Measurements from ENCODE around the gene ARL9. TPM values are rescaled to one million over a fixed set of nuclear protein-coding genes. Genes with fewer than 3 reads are reported as not detected.

The ARL9 gene
- total RNA-seq, 2 experiments from 2014 or later = 0.21 to 0.27 TPM

GRCh38 chr4:56532239-56532638 lies 26.6 kb downstream of the ARL9 start:
- no peaks in the 10 kb centered on the region for H3K36me3 Mint-ChIP-seq (ENCODE audit: low read depth)
- H3K27ac Mint-ChIP-seq = no peak overlapping the region
- H3K4me3 Mint-ChIP-seq = no peak overlapping the region
- intact Hi-C loops (cut with micrococcal nuclease) = loop anchor here (5.0 kb wide), 2 partner anchors 305 to 1135 kb away; partner anchors contain the start of gene TMEM165
- peaks cover 1% of the 10 kb centered on the region for H3K4me1 Mint-ChIP-seq (ENCODE audit: low read depth)
- peaks cover 10% of the 10 kb centered on the region for H3K27me3 Mint-ChIP-seq (ENCODE audit: low read depth)
- no peak for DNase-seq
- H3K9me3 Mint-ChIP-seq = no peaks in the 10 kb centered on the region
- CTCF ChIA-PET = interaction anchor here (1.0 to 1.6 kb wide), 2 partner anchors 12 to 13 kb away, joined by 5 read pairs; no protein-coding TSS in a partner anchor

GRCh38 chr4:56535915-56536314 lies 30.3 kb downstream of the ARL9 start:
- H3K27ac Mint-ChIP-seq = no peak overlapping the region
- H3K36me3 Mint-ChIP-seq (ENCODE audit: low read depth) = no peaks in the 10 kb centered on the region
- no peaks in the 10 kb centered on the region for H3K9me3 Mint-ChIP-seq
- intact Hi-C loops (cut with micrococcal nuclease) = no loop called here
- no peaks in the 10 kb centered on the region for H3K4me1 Mint-ChIP-seq (ENCODE audit: low read depth)
- peaks cover 13% of the 10 kb centered on the region for H3K27me3 Mint-ChIP-seq (ENCODE audit: low read depth)
- DNase-seq = no peak
- H3K4me3 Mint-ChIP-seq = no peak overlapping the region
- CTCF ChIA-PET = no interaction called here

- Mint-ChIP-seq H3K9me3 (no peaks in the 10 kb centered on the region), H3K4me1 (ENCODE audit: low read depth) (no peaks in the 10 kb centered on the region), H3K36me3 (ENCODE audit: low read depth) (no peaks in the 10 kb centered on the region), H3K27ac (no peak overlapping the region), H3K4me3 (no peak overlapping the region), H3K27me3 (ENCODE audit: low read depth) (peaks cover 13% of the 10 kb centered on the region)
- intact Hi-C loops (cut with micrococcal nuclease) = no loop called here
- no peak for DNase-seq
- CTCF ChIA-PET = no interaction called here
These were observed 31.6 kb downstream of the ARL9 start for GRCh38 chr4:56537147-56537546.

DNA sequence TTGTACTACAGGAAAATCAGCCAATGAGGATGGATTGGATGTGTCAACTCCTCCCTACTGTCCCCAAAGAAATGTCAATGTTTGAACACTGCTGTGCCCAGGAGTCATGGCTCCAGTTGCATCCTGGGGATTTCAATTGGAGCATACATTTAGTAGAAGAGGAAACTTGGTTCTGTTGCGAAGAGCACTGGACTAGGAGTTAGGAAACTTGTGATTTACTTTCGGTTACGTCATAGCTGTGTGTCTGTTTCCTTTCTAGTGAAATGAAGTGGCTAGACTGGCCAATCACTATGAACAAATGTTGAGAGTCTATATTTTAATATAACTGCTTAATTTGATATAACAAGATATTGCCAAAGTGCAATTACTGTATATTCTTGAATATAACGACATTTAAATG lies 35.2 kb downstream of the ARL9 start:
- Mint-ChIP-seq H3K27ac (no peak overlapping the region), H3K4me3 (no peak overlapping the region), H3K36me3 (ENCODE audit: low read depth) (no peaks in the 10 kb centered on the region), H3K9me3 (no peaks in the 10 kb centered on the region), H3K4me1 (ENCODE audit: low read depth) (peaks cover 10% of the 10 kb centered on the region), H3K27me3 (ENCODE audit: low read depth) (peaks cover 10% of the 10 kb centered on the region)
- CTCF ChIA-PET = no interaction called here
- intact Hi-C loops (cut with micrococcal nuclease) = no loop called here
- DNase-seq = no peak

DNA sequence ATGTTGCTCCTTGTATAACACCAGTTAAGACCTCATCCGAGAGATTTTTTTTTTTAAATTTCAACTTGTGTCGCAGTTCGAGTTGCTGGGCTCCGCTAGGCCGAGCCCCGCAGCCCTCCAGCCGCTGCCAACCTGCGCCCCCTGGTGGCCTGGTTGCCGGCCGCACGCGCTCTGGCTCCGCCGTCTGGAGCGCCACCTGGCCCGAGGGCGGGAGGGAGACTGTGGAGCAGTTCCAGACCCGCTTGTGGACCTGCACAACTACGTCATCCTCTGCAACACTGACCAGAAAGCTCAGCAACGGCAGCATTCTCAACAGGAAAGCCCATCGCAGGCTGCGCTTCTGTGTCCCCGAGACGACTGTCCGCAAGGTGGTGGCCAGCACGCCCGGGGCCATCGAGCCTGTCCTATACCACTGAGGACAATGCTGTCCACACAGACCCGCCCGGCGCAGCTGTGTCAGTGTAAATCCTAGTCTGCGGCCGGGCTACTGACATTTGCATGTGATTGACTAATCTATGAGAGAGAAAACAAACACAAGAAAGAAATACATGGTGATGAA lies 39.1 kb downstream of the ARL9 start:
- no peaks in the 10 kb centered on the region for H3K27me3 Mint-ChIP-seq (ENCODE audit: low read depth)

DNA sequence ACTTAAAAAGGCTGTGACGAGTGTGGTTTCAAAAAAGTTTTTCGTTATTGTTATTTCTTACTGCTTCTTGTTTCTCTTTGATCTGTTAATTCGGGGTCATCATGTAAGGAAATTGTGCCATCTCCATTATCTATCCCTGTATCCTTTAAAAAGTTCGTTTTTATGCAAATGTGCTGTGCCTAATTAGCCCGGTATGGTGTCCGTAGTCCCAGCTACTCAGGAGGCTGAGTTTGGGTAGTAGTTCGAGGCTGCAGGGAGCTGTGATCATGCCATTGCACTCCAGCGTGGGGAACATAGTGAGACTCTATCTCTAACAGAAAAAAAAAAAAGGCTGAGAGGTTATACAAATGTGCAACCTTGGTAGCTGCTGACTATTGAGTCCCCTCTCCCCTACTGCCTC lies 45.1 kb downstream of the ARL9 start:
- CTCF ChIA-PET = interaction anchor here (0.6 kb wide), 1 partner anchor 118 kb away, joined by 4 read pairs; no protein-coding TSS in a partner anchor
- no peaks in the 10 kb centered on the region for H3K9me3 Mint-ChIP-seq
- intact Hi-C loops (cut with micrococcal nuclease) = no loop called here

More for the DNA sequence above, 39.1 kb downstream of the ARL9 start:
- Mint-ChIP-seq H3K36me3 (ENCODE audit: low read depth) (no peaks in the 10 kb centered on the region), H3K27ac (no peak overlapping the region), H3K9me3 (no peaks in the 10 kb centered on the region), H3K4me1 (ENCODE audit: low read depth) (peaks cover 14% of the 10 kb centered on the region), H3K4me3 (peak overlapping the region; percentile 57)
- peak; percentile 86 for DNase-seq
- CTCF ChIA-PET = interaction anchor here (0.6 to 2.2 kb wide), 31 partner anchors 9 to 1151 kb away, joined by 3 to 10 read pairs (median 4); partner anchors contain the start of genes AASDH and PAICS
- intact Hi-C loops (cut with micrococcal nuclease) = loop anchor here (1.0 to 5.0 kb wide), 8 partner anchors 14 to 597 kb away; partner anchors contain the start of genes AASDH and CEP135

GRCh38 chr4:56551516-56551915 lies 45.9 kb downstream of the ARL9 start:
- Mint-ChIP-seq H3K27me3 (ENCODE audit: low read depth) (no peaks in the 10 kb centered on the region), H3K36me3 (ENCODE audit: low read depth) (no peaks in the 10 kb centered on the region), H3K9me3 (no peaks in the 10 kb centered on the region), H3K27ac (no peak overlapping the region), H3K4me1 (ENCODE audit: low read depth) (peaks cover 4% of the 10 kb centered on the region), H3K4me3 (no peak overlapping the region)
- CTCF ChIA-PET = no interaction called here
- intact Hi-C loops (cut with micrococcal nuclease) = no loop called here
- DNase-seq = no peak

More for the DNA sequence above, 45.1 kb downstream of the ARL9 start:
- no peak for DNase-seq
- no peaks in the 10 kb centered on the region for H3K36me3 Mint-ChIP-seq (ENCODE audit: low read depth)
- no peaks in the 10 kb centered on the region for H3K27me3 Mint-ChIP-seq (ENCODE audit: low read depth)
- no peak overlapping the region for H3K4me3 Mint-ChIP-seq
- peaks cover 4% of the 10 kb centered on the region for H3K4me1 Mint-ChIP-seq (ENCODE audit: low read depth)
- no peak overlapping the region for H3K27ac Mint-ChIP-seq

DNA sequence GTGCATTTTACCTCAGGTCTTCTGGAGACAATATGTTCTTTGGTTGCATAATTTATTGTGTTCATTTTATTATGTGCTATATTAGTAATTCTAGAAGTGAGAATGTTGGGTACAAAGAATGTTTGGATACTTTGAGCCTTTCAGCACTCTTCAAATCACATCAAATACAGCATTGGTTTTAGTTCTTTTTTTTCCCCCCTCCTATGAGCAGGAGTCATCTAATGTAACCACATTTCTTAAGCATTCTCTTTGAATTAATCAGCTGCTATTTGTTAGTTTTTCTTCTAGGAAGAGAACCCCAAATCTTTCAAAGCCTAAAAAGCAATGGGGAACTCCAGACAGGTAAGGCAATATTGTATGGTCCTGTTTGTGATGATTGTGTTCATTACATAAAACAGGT lies 46.7 kb downstream of the ARL9 start:
- CTCF ChIA-PET = no interaction called here

DNA sequence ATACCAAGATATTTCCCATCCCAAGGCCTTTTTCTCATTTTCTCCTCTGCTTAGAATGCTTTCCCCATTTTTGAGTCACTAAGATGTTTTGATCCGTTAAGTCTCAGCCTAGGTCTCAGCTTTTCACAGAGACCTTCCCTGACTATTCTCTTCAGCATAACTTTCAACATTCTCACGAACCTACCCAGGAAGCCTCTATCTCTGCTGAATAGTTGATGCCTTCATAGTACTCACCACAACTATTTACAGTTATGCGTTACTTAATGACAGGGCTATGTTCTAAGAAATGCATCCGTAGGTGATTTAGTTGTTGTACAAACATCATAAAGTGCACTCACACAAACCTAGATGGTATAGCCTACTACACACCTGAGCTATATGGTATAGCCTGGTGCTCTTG lies 64.5 kb downstream of the ARL9 start:
- Mint-ChIP-seq H3K4me3 (no peak overlapping the region), H3K27me3 (ENCODE audit: low read depth) (no peaks in the 10 kb centered on the region), H3K27ac (no peak overlapping the region), H3K4me1 (ENCODE audit: low read depth) (no peaks in the 10 kb centered on the region), H3K36me3 (ENCODE audit: low read depth) (no peaks in the 10 kb centered on the region), H3K9me3 (no peaks in the 10 kb centered on the region)
- CTCF ChIA-PET = interaction anchor here (1.0 kb wide), 1 partner anchor 25 kb away, joined by 4 read pairs; no protein-coding TSS in a partner anchor
- no peak for DNase-seq
- intact Hi-C loops (cut with micrococcal nuclease) = no loop called here

More for the DNA sequence above, 46.7 kb downstream of the ARL9 start:
- no peak for DNase-seq
- Mint-ChIP-seq H3K27me3 (ENCODE audit: low read depth) (no peaks in the 10 kb centered on the region), H3K27ac (no peak overlapping the region), H3K4me1 (ENCODE audit: low read depth) (peaks cover 4% of the 10 kb centered on the region), H3K4me3 (no peak overlapping the region), H3K9me3 (no peaks in the 10 kb centered on the region), H3K36me3 (ENCODE audit: low read depth) (no peaks in the 10 kb centered on the region)
- intact Hi-C loops (cut with micrococcal nuclease) = no loop called here

Other genes with a start within 250 kb of the ARL9 start
- gene AASDH, start 118.3 kb upstream of the ARL9 start, total RNA-seq = 10 to 100 TPM; 13.5 to 17.0 TPM
- 10 to 100 TPM; 35.2 to 40.6 TPM for gene PPAT, start 70.2 kb upstream of the ARL9 start, total RNA-seq
- gene PAICS, start 69.5 kb upstream of the ARL9 start, total RNA-seq = 100 to 1,000 TPM; 361 to 370 TPM
- 100 to 1,000 TPM; 200 to 212 TPM for gene SRP72, start 38.2 kb upstream of the ARL9 start, total RNA-seq
- 10 to 100 TPM; 14.0 to 14.7 TPM for gene HOPX, start 175.5 kb downstream of the ARL9 start, total RNA-seq